Fibroblast of skin of left biceps (primary cell): Measurements from ENCODE around the gene TNPO2.
A peak's percentile ranks its signal among the peaks of the same experiment; 100 is the strongest.
"Not testable (repeated sequence)": the region's sequence is repeated elsewhere in the genome, so short reads cannot be mapped to it uniquely, and the experiment has no call there.

ENCODE experiments used
- DNase-seq, 2 experiments: peaks; one replicate each; pipeline ENCODE4 v3.0.0-alpha.2; 2013; ENCODE audit warnings: low read depth in 2 of 2

TNPO2 gene

GRCh38 chr19:12705654-12706331 is 17.9 kb downstream of the TNPO2 start:
- DNase-seq: no peak

GRCh38 chr19:12705169-12705568 is 18.6 kb downstream of the TNPO2 start:
- DNase-seq: no peak

- no peak for DNase-seq
Observed at GRCh38 chr19:12703046-12703445, 20.7 kb downstream of the TNPO2 start.

GRCh38 chr19:12701596-12702282 is 22.0 kb downstream of the TNPO2 start:
- no peak for DNase-seq

- DNase-seq: no peak
Observed at GRCh38 chr19:12698138-12698537, 25.6 kb downstream of the TNPO2 start.

- DNase-seq: not testable (repeated sequence)
Observed at GRCh38 chr19:12697425-12697824, 26.3 kb downstream of the TNPO2 start.

GRCh38 chr19:12696366-12697335 is 27.1 kb downstream of the TNPO2 start, which contains the start of gene FBXW9:
TSS of gene FBXW9 (minus strand) at chr19:12696631. CDS start at chr19:12696581, 50 bp downstream.
- peak; percentile 85 to 89 for DNase-seq

- DNase-seq: no peak
Observed at GRCh38 chr19:12695997-12696365, 27.8 kb downstream of the TNPO2 start.

- no peak for DNase-seq
Observed at GRCh38 chr19:12695514-12695913, 28.2 kb downstream of the TNPO2 start.

- no peak for DNase-seq
Observed at GRCh38 chr19:12695096-12695495, 28.6 kb downstream of the TNPO2 start.

- no peak for DNase-seq
Observed at GRCh38 chr19:12694641-12695040, 29.1 kb downstream of the TNPO2 start.

GRCh38 chr19:12692960-12693359 is 30.8 kb downstream of the TNPO2 start:
- DNase-seq: no peak

GRCh38 chr19:12689581-12690216 is 34.0 kb downstream of the TNPO2 start:
- DNase-seq: no peak

GRCh38 chr19:12689012-12689411 is 34.7 kb downstream of the TNPO2 start:
- no peak for DNase-seq

- no peak for DNase-seq
Observed at GRCh38 chr19:12687496-12688196, 36.1 kb downstream of the TNPO2 start, which contains the start of gene GNG14. TSS of gene GNG14 (plus strand) at chr19:12687998. CDS start at chr19:12688049, 51 bp downstream.

- DNase-seq: no peak
Observed at GRCh38 chr19:12685831-12686230, 37.9 kb downstream of the TNPO2 start.

- peak; percentile 94 to 96 for DNase-seq
Observed at GRCh38 chr19:12681074-12681987, 42.4 kb downstream of the TNPO2 start, which contains the start of gene DHPS. TSS of gene DHPS (minus strand) at chr19:12681880. CDS start at chr19:12681766, 114 bp downstream.

GRCh38 chr19:12680034-12680433 is 43.7 kb downstream of the TNPO2 start:
- no peak for DNase-seq

GRCh38 chr19:12678039-12678438 is 45.7 kb downstream of the TNPO2 start:
- not testable (repeated sequence) for DNase-seq

GRCh38 chr19:12676928-12677327 is 46.8 kb downstream of the TNPO2 start:
- DNase-seq: no peak
